CD8-positive, alpha-beta memory T cell (primary cell): ENCODE data around the gene GPBP1L1. TPM values are rescaled to one million over a fixed set of nuclear protein-coding genes. Genes with fewer than 3 reads are reported as not detected.

Experiments used
- CTCF ChIA-PET: fragments of 350-600 bp; sonication (Branson Sonifier 250); formaldehyde crosslinking; loops from one replicate; lab custom pipeline; 2021; ENCODE audit warnings: antibody characterized with exemption; lab: Charles Lee
- POLR2A ChIA-PET: fragments of 350-600 bp; sonication (Branson Sonifier 250); formaldehyde crosslinking; loops from one replicate; lab custom pipeline; 2021; ENCODE audit warnings: antibody characterized with exemption; lab: Charles Lee
- DNase-seq, 5 donors: peaks; one replicate each; pipeline versions ENCODE4 v3.0.0 to v3.0.0-alpha.2; 2020 to 2022; ENCODE audit warnings: mixed read lengths in 1 of 5
- H3K27ac ChIP-seq: one replicate; pipeline ENCODE4 v1.7.0; 2013; ENCODE audit warnings: low read depth, mild to moderate bottlenecking, low read length, moderate library complexity
- H3K27me3 ChIP-seq: 2 replicates; pipeline ENCODE4 v1.7.0; 2013; ENCODE audit warnings: low read length, mild to moderate bottlenecking; ENCODE audit not compliant: insufficient read depth, poor library complexity, severe bottlenecking
- H3K36me3 ChIP-seq: 2 replicates; pipeline ENCODE4 v1.7.0; 2013; ENCODE audit warnings: mild to moderate bottlenecking, low read length, moderate library complexity; ENCODE audit not compliant: insufficient read depth
- H3K4me1 ChIP-seq: 2 replicates; pipeline ENCODE4 v1.7.0; 2013; ENCODE audit warnings: mild to moderate bottlenecking, low read length, moderate library complexity; ENCODE audit not compliant: insufficient read depth
- H3K4me3 ChIP-seq: 2 replicates; pipeline ENCODE4 v1.7.0; 2013; ENCODE audit warnings: mild to moderate bottlenecking, low read length
- H3K9me3 ChIP-seq: 2 replicates; pipeline ENCODE4 v1.7.0; 2013; ENCODE audit warnings: mild to moderate bottlenecking, low read length
- H3K27ac Mint-ChIP-seq, 8 donors: one replicate each; pipeline ENCODE4 v1.8.0; 2020 to 2021; ENCODE audit warnings: mixed read lengths in 8 of 8, mild to moderate bottlenecking in 6 of 8, inconsistent platforms in 3 of 8, moderate library complexity in 3 of 8
- H3K27me3 Mint-ChIP-seq, 2 donors: one replicate each; pipeline ENCODE4 v1.8.0; 2020 to 2021; ENCODE audit warnings: mixed read lengths in 2 of 2, mild to moderate bottlenecking in 1 of 2, moderate library complexity in 1 of 2
- H3K36me3 Mint-ChIP-seq, 3 donors: one replicate each; pipeline ENCODE4 v1.8.0; 2020 to 2021; ENCODE audit warnings: mixed read lengths in 3 of 3, inconsistent platforms in 1 of 3, mild to moderate bottlenecking in 1 of 3
- H3K4me1 Mint-ChIP-seq, 3 donors: one replicate each; pipeline ENCODE4 v1.8.0; 2020 to 2021; ENCODE audit warnings: mixed read lengths in 3 of 3, inconsistent platforms in 1 of 3, mild to moderate bottlenecking in 1 of 3
- H3K4me3 Mint-ChIP-seq, 7 donors: one replicate each; pipeline ENCODE4 v1.8.0; 2020 to 2021; ENCODE audit warnings: mixed read lengths in 7 of 7, mild to moderate bottlenecking in 6 of 7, moderate library complexity in 4 of 7, inconsistent platforms in 2 of 7
- H3K9me3 Mint-ChIP-seq, 5 donors: one replicate each; pipeline ENCODE4 v1.8.0; 2020 to 2022; ENCODE audit warnings: mixed read lengths in 5 of 5, mild to moderate bottlenecking in 3 of 5, moderate library complexity in 2 of 5, inconsistent platforms in 1 of 5
- polyA plus RNA-seq: library from polyadenylated mRNA; unstranded; fragments of 300-500 nt; fragmentation: Illumina TruSeq; gene quantifications from one replicate; pipeline ENCODE4 v1.2.3, GENCODE V29; 2021
- total RNA-seq, 2 experiments: library from RNA; stranded (reverse); gene quantifications; one replicate each; pipeline ENCODE4 v1.2.3, GENCODE V29; 2021

GPBP1L1 gene
- total and polyA plus RNA-seq, 3 experiments from 2014 or later: 90.3 to 107 (median 102) TPM

DNA sequence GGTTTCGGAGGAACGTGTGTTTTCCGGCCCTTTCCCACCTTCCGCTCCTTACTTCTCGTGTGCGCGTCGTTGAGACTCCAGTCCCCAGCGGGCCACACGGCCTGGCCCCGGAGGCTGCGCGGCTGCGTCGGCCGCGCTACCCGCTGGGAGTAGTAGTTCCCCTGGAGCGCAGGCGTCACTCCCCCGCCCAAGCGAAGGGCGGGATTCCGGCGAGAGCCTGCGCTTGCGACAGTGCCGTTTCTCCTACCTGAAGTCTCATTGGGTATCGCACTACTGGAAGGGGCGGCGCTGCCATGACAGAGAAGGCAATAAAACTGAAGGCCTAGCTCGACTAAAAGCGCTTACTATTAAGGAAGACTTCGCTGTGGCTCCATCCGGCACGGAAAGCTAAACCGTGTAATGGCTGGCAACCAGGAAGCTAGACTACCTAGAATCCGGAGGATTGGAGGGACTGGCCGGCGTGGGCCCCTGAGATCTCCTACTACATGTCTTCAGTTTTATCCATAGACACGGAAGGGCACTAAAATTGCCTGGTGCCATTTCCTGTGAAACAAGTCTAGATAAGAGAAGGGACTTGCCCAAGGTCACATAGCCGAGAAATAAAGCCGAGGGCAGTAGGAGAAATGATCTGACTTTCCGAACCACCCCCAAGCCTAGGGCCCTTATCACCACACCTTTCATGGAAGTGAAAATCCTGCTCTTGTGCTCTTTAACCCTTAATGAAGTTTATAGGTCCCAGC is 851 bp upstream of the GPBP1L1 start:
- no peaks in the 10 kb centered on the region for H3K9me3 ChIP-seq
- Mint-ChIP-seq H3K9me3 (no peaks in the 10 kb centered on the region), H3K27me3 (peaks cover 0 to 7% of the 10 kb centered on the region in 2 donors), H3K27ac (peak overlapping the region; percentile 98 to 100 (median 99)), H3K4me1 (peaks cover 42 to 67% (median 55%) of the 10 kb centered on the region in 3 donors), H3K4me3 (peak overlapping the region; percentile 98 to 100 (median 100)), H3K36me3 (peaks cover 0 to 43% (median 4%) of the 10 kb centered on the region in 3 donors)
- H3K27ac ChIP-seq: peak overlapping the region; percentile 94
- H3K4me1 ChIP-seq: peaks cover 48% of the 10 kb centered on the region
- H3K27me3 ChIP-seq: no peaks in the 10 kb centered on the region
- ChIA-PET CTCF (no interaction called here), POLR2A (interaction anchor here (0.5 to 1.7 kb wide), 9 partner anchors 8 to 877 kb away, joined by 3 to 11 read pairs (median 4); partner anchors contain the start of genes IPP, MUTYH, NASP and PRDX1)
- H3K36me3 ChIP-seq: no peaks in the 10 kb centered on the region
- peak overlapping the region; percentile 85 for H3K4me3 ChIP-seq
- DNase-seq: peak; percentile 95 to 99 (median 97)

DNA sequence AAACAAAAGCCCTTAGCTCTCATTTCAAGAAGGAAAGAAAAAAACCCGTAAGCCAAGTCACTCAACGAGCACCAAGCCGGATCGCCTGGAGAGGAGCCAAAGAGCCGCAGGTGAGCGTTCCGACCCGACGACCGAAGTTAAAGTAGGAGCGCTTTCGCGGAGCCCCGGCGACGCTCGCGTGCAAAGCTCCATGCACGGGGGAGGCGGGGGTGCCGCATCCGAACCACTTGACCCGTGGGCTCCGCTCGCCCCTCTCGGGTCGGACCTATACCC is 382 bp downstream of the GPBP1L1 start:
- H3K9me3 ChIP-seq: no peaks in the 10 kb centered on the region
- H3K4me1 Mint-ChIP-seq: peaks cover 51 to 78% (median 64%) of the 10 kb centered on the region in 3 donors
- no peaks in the 10 kb centered on the region for H3K9me3 Mint-ChIP-seq
- POLR2A ChIA-PET: interaction anchor here (0.7 to 1.7 kb wide), 11 partner anchors 9 to 964 kb away, joined by 3 to 11 read pairs (median 5); partner anchors contain the start of genes EIF2B3, IPP, MUTYH and NASP
- H3K27me3 ChIP-seq: no peaks in the 10 kb centered on the region
- peaks cover 0 to 7% of the 10 kb centered on the region in 2 donors for H3K27me3 Mint-ChIP-seq
- H3K36me3 ChIP-seq: no peaks in the 10 kb centered on the region
- CTCF ChIA-PET: interaction anchor here (0.8 to 1.4 kb wide), 5 partner anchors 9 to 674 kb away, joined by 3 read pairs; partner anchors contain the start of gene UROD
- peak in 3 of 5 donors; percentile 47 to 80 (median 56) for DNase-seq
- H3K4me1 ChIP-seq: peaks cover 59% of the 10 kb centered on the region
- peak overlapping the region; percentile 98 to 100 (median 99) for H3K27ac Mint-ChIP-seq
- H3K36me3 Mint-ChIP-seq: peaks cover 0 to 40% (median 2%) of the 10 kb centered on the region in 3 donors
- H3K27ac ChIP-seq: peak overlapping the region; percentile 92
- H3K4me3 Mint-ChIP-seq: peak overlapping the region; percentile 98 to 100 (median 100)
- H3K4me3 ChIP-seq: peak overlapping the region; percentile 85

DNA sequence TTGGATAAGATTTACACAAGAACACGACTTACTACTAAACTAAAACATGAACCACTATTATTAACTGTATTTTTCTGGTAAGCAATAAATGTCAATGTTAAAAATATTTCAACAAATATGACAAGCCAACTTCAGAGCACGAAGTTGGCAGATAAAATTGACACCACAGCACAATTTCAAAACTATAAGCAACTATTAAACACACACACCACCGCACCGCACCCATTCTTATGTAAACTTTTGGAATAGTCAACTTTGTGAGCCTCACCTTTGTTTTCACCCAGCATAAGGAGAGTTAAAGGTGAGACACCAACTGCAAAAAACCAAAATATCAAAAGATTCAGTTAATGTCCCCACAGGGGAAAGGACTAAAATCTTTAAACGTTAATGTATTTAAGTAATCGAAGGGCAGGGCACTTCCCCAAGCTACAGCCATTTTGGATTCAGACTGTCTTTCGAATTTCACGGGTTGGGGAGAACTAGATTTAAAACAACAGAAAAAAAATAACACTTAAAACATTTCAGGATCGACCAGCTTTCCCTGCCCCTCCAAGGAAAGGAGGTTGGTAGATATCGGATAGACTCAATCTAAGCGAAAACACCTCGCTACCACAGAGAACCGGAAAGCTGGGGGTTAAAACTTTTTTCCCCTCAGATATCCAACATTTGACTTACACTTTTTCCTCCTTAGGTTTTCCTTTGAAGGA is 872 bp downstream of the GPBP1L1 start:
- Mint-ChIP-seq H3K27me3 (peaks cover 0 to 7% of the 10 kb centered on the region in 2 donors), H3K36me3 (peaks cover 0 to 42% (median 0%) of the 10 kb centered on the region in 3 donors), H3K9me3 (no peaks in the 10 kb centered on the region), H3K4me1 (peaks cover 56 to 78% (median 65%) of the 10 kb centered on the region in 3 donors), H3K4me3 (peak overlapping the region; percentile 98 to 100 (median 100)), H3K27ac (peak overlapping the region; percentile 98 to 100 (median 99))
- Histone ChIP-seq H3K27me3 (no peaks in the 10 kb centered on the region), H3K4me1 (peaks cover 64% of the 10 kb centered on the region), H3K9me3 (no peaks in the 10 kb centered on the region), H3K36me3 (no peaks in the 10 kb centered on the region), H3K27ac (peak overlapping the region; percentile 92), H3K4me3 (peak overlapping the region; percentile 85)
- ChIA-PET POLR2A (interaction anchor here (0.8 to 1.7 kb wide), 9 partner anchors 9 to 964 kb away, joined by 3 to 11 read pairs (median 5); partner anchors contain the start of genes EIF2B3, IPP, MUTYH and NASP), CTCF (interaction anchor here (0.7 to 1.4 kb wide), 6 partner anchors 8 to 673 kb away, joined by 3 read pairs; partner anchors contain the start of gene UROD)
- peak in 1 of 5 donors; percentile 5 for DNase-seq

DNA sequence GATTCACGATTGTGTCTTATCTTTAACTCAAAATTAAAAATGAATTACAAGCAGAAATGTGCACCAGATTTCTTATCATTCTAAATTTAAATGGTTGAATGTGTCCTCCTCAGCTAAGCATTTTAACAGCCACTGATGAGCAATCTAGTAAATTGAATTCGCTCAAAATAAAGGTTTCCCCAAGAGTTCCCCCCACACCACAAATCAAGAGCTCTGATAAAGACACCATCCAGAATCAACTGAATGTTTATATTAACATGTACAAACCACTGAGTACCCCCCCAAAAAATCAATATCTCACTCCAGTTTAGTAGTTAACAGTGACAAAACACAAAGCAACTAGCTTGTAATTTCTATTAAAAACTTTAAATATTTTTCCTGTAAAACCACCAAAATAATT is 1.9 kb downstream of the GPBP1L1 start:
- Histone ChIP-seq H3K27ac (peak overlapping the region; percentile 92), H3K9me3 (no peaks in the 10 kb centered on the region), H3K27me3 (no peaks in the 10 kb centered on the region), H3K4me1 (peaks cover 72% of the 10 kb centered on the region), H3K36me3 (no peaks in the 10 kb centered on the region), H3K4me3 (no peak overlapping the region)
- peaks cover 0 to 40% (median 0%) of the 10 kb centered on the region in 3 donors for H3K36me3 Mint-ChIP-seq
- CTCF ChIA-PET: interaction anchor here (0.6 kb wide), 1 partner anchor 154 kb away, joined by 3 read pairs; no protein-coding TSS in a partner anchor
- POLR2A ChIA-PET: interaction anchor here (0.8 kb wide), 1 partner anchor 100 kb away, joined by 3 read pairs; no protein-coding TSS in a partner anchor
- no peak for DNase-seq
- peaks cover 0 to 7% of the 10 kb centered on the region in 2 donors for H3K27me3 Mint-ChIP-seq
- H3K4me1 Mint-ChIP-seq: peaks cover 62 to 81% (median 70%) of the 10 kb centered on the region in 3 donors
- H3K9me3 Mint-ChIP-seq: no peaks in the 10 kb centered on the region
- peak overlapping the region; percentile 43 to 100 (median 99) for H3K4me3 Mint-ChIP-seq
- peak overlapping the region in 3 of 8 donors; percentile 52 to 87 (median 77) for H3K27ac Mint-ChIP-seq

DNA sequence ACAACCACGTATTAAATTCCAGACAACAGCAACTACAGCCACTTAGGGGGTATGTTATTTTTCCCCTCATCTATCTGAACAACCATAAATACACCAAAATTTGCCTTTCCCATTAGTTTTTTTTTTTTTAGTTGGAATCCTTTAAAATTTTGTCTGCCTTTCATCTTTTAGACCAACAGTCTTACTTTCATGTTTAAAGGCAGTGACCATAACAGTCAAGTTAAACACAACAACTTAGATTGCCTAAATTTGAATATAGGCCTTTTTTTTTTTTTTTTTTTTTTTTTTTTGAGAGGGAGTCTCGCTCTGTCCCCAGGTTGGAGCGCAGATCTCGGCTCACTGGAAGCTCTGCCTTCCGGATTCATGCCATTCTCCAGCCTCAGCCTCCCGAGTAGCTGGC is 3.4 kb downstream of the GPBP1L1 start:
- H3K27me3 Mint-ChIP-seq: peaks cover 0 to 4% of the 10 kb centered on the region in 2 donors
- Histone ChIP-seq H3K36me3 (no peaks in the 10 kb centered on the region), H3K9me3 (no peaks in the 10 kb centered on the region), H3K4me3 (no peak overlapping the region), H3K27me3 (no peaks in the 10 kb centered on the region), H3K27ac (no peak overlapping the region), H3K4me1 (peaks cover 76% of the 10 kb centered on the region)
- ChIA-PET POLR2A (interaction anchor here (0.6 kb wide), 1 partner anchor 51 kb away, joined by 4 read pairs; no protein-coding TSS in a partner anchor), CTCF (no interaction called here)
- H3K36me3 Mint-ChIP-seq: peaks cover 0 to 36% (median 0%) of the 10 kb centered on the region in 3 donors
- peak overlapping the region in 3 of 7 donors; percentile 2 to 38 (median 32) for H3K4me3 Mint-ChIP-seq
- DNase-seq: no peak
- no peak overlapping the region for H3K27ac Mint-ChIP-seq
- H3K9me3 Mint-ChIP-seq: no peaks in the 10 kb centered on the region
- peaks cover 66 to 83% (median 77%) of the 10 kb centered on the region in 3 donors for H3K4me1 Mint-ChIP-seq

DNA sequence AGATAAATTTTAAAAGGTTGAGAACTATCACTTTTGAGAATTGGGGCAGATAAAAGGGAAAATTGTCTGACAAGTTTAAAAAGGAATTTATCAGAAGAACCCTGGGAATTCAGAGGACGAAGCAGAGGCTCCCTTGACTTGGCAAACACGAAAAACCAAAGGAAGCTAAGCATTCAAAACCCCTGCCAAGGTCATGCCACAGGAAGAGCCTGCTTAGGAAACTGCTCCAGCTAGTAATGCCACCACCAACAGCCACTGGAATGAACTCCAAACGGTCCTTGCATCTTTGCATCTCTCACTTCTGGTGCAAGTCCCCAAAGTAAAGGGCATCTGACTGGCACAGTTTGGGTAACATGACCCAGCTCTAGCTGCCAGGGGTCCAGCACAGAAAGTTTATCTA is 7.2 kb downstream of the GPBP1L1 start:
- Mint-ChIP-seq H3K4me1 (peaks cover 65 to 95% (median 88%) of the 10 kb centered on the region in 3 donors), H3K36me3 (peaks cover 0 to 20% (median 0%) of the 10 kb centered on the region in 3 donors), H3K27me3 (no peaks in the 10 kb centered on the region), H3K4me3 (peak overlapping the region in 4 of 7 donors; percentile 24 to 57 (median 52)), H3K9me3 (no peaks in the 10 kb centered on the region), H3K27ac (peak overlapping the region in 7 of 8 donors; percentile 27 to 47 (median 36))
- H3K4me1 ChIP-seq: peaks cover 81% of the 10 kb centered on the region
- ChIA-PET POLR2A (interaction anchor here (1.0 kb wide), 1 partner anchor 8 kb away, joined by 3 read pairs; no protein-coding TSS in a partner anchor), CTCF (no interaction called here)
- no peak overlapping the region for H3K27ac ChIP-seq
- no peaks in the 10 kb centered on the region for H3K27me3 ChIP-seq
- DNase-seq: no peak
- H3K9me3 ChIP-seq: no peaks in the 10 kb centered on the region
- H3K4me3 ChIP-seq: no peak overlapping the region
- H3K36me3 ChIP-seq: peaks cover 5% of the 10 kb centered on the region

DNA sequence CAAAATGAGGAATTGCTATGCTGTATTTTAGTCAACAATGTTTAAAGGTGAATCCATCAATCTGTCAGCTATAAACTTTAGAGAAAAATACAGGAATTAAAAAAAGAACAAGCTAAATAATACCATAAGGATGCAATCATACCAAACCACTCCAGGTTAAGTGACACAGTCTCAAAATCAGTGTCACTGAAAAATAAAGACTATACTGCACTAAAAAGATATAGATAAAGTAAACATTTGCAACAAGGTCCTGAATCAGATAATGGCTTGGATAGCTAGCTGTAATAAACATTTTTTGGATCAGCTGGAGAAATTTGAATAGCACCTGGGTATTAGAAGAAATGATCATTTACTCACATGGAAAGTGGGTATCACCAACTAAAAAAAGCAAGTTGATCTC is 7.8 kb downstream of the GPBP1L1 start:
- CTCF ChIA-PET: no interaction called here
- Histone ChIP-seq H3K4me3 (no peak overlapping the region), H3K4me1 (peaks cover 75% of the 10 kb centered on the region)

More for the DNA sequence above, 7.8 kb downstream of the GPBP1L1 start:
- Histone ChIP-seq H3K27ac (no peak overlapping the region), H3K9me3 (no peaks in the 10 kb centered on the region), H3K27me3 (no peaks in the 10 kb centered on the region), H3K36me3 (peaks cover 5% of the 10 kb centered on the region)
- peaks cover 69 to 96% (median 91%) of the 10 kb centered on the region in 3 donors for H3K4me1 Mint-ChIP-seq
- no peaks in the 10 kb centered on the region for H3K9me3 Mint-ChIP-seq
- POLR2A ChIA-PET: interaction anchor here (1.0 kb wide), 1 partner anchor 8 kb away, joined by 3 read pairs; no protein-coding TSS in a partner anchor
- H3K27me3 Mint-ChIP-seq: no peaks in the 10 kb centered on the region
- DNase-seq: no peak
- peak overlapping the region in 5 of 7 donors; percentile 1 to 19 (median 6) for H3K4me3 Mint-ChIP-seq
- H3K36me3 Mint-ChIP-seq: peaks cover 0 to 22% (median 0%) of the 10 kb centered on the region in 3 donors
- H3K27ac Mint-ChIP-seq: peak overlapping the region in 5 of 8 donors; percentile 27 to 64 (median 33)
